Panc1 (cell line): ENCODE data around the gene GRM1.

Experiments
- CTCF ChIP-seq: fragments of 450-650 bp; IDR thresholded peaks from 2 replicates; pipeline ENCODE4 v1.5.1; 2017; ENCODE audit warnings: mild to moderate bottlenecking
- POLR2AphosphoS5 ChIP-seq: IDR thresholded peaks from 2 replicates; pipeline ENCODE4 v1.6.1; 2012; ENCODE audit warnings: mild to moderate bottlenecking, low read depth, low read length, moderate library complexity
- REST ChIP-seq, 2 experiments: IDR thresholded peaks; 2 replicates each; pipeline ENCODE4 v1.6.1; 2011 to 2012; ENCODE audit warnings: low read depth in 2 of 2, control low read depth in 1 of 2, low read length in 1 of 2, mild to moderate bottlenecking in 1 of 2, moderate library complexity in 1 of 2; ENCODE audit not compliant: insufficient read depth in 1 of 2
- SIN3A ChIP-seq: IDR thresholded peaks from 2 replicates; pipeline ENCODE4 v1.6.1; 2012; ENCODE audit warnings: low read depth, mild to moderate bottlenecking, low read length, moderate library complexity, borderline replicate concordance; ENCODE audit not compliant: insufficient read depth

GRCh38 chr6:146331013-146331412 lies 302.2 kb downstream of the GRM1 start:
- TF ChIP-seq CTCF (no peak), SIN3A (no peak), POLR2AphosphoS5 (no peak), REST (IDR thresholded peaks at IDR 0.05; ENCODE audit: insufficient read depth in 1 of 2, low read depth in 2 of 2, low read length in 1 of 2) (no peak)
